ENCODE measurements around the gene PBXIP1. TPM values are rescaled to one million over a fixed set of nuclear protein-coding genes. Genes with fewer than 3 reads are reported as not detected.

PBXIP1 gene
- total RNA-seq, 1 donor, result 90.1 TPM

GRCh38 chr1:154971341-154971998, 15.6 kb upstream of the PBXIP1 start:
- peak overlapping the region; percentile 97 for H3K27ac ChIP-seq (ENCODE audit: low read depth, low read length)
- DNase-seq (ENCODE audit: insufficient read length, low spot score, missing footprints), result peak; percentile 81
- peak overlapping the region; percentile 99 for H3K4me2 ChIP-seq (ENCODE audit: insufficient read depth, low read length)
- H3K27me3 ChIP-seq (ENCODE audit: insufficient read depth, low read length), result no peaks in the 10 kb centered on the region
- no peak for TF ChIP-seq CTCF (IDR thresholded peaks at IDR 0.05; ENCODE audit: extremely low read depth, low read depth, low read length)
- peaks cover 54% of the 10 kb centered on the region for H3K79me2 ChIP-seq (ENCODE audit: insufficient read depth, low read length)
- peaks cover 20% of the 10 kb centered on the region for H3K36me3 ChIP-seq (ENCODE audit: insufficient read depth, low read length)
- peaks cover 64% of the 10 kb centered on the region for H3K4me1 ChIP-seq (ENCODE audit: insufficient read depth, low read length)
- no peak overlapping the region for H2AFZ ChIP-seq (ENCODE audit: low read length)
- no peaks in the 10 kb centered on the region for H3K9me3 ChIP-seq (ENCODE audit: low read depth, low read length)
- H4K20me1 ChIP-seq (ENCODE audit: insufficient read depth, low read length), result peaks cover 29% of the 10 kb centered on the region
- H3K4me3 ChIP-seq (ENCODE audit: insufficient read depth, low read length), result peak overlapping the region; percentile 83

- H4K20me1 ChIP-seq (ENCODE audit: insufficient read depth, low read length), result peaks cover 32% of the 10 kb centered on the region
- TF ChIP-seq CTCF (IDR thresholded peaks at IDR 0.05; ENCODE audit: extremely low read depth, low read depth, low read length), result no peak
- H3K4me3 ChIP-seq (ENCODE audit: insufficient read depth, low read length), result peak within 1 kb of the TSS; percentile 83
- peak; percentile 98 for DNase-seq (ENCODE audit: insufficient read length, low spot score, missing footprints)
- H3K36me3 ChIP-seq (ENCODE audit: insufficient read depth, low read length), result peaks cover 27% of the 10 kb centered on the region
- no peaks in the 10 kb centered on the region for H3K9me3 ChIP-seq (ENCODE audit: low read depth, low read length)
- peaks cover 54% of the 10 kb centered on the region for H3K79me2 ChIP-seq (ENCODE audit: insufficient read depth, low read length)
- peak within 1 kb of the TSS; percentile 99 for H3K4me2 ChIP-seq (ENCODE audit: insufficient read depth, low read length)
- no peak within 1 kb of the TSS for H2AFZ ChIP-seq (ENCODE audit: low read length)
- H3K27me3 ChIP-seq (ENCODE audit: insufficient read depth, low read length), result no peaks in the 10 kb centered on the region
- peak within 1 kb of the TSS; percentile 97 for H3K27ac ChIP-seq (ENCODE audit: low read depth, low read length)
- peaks cover 59% of the 10 kb centered on the region for H3K4me1 ChIP-seq (ENCODE audit: insufficient read depth, low read length)
These were observed 14.9 kb upstream of the PBXIP1 start, which contains the start of gene SHC1 for GRCh38 chr1:154970631-154971340. TSS of gene SHC1 (minus strand) at chr1:154970747. CDS start at chr1:154970526, 221 bp downstream.

GRCh38 chr1:154969860-154970452, 14.1 kb upstream of the PBXIP1 start:
- Histone ChIP-seq H3K79me2 (ENCODE audit: insufficient read depth, low read length) (peaks cover 55% of the 10 kb centered on the region), H3K4me3 (ENCODE audit: insufficient read depth, low read length) (peak overlapping the region; percentile 83), H3K9me3 (ENCODE audit: low read depth, low read length) (no peaks in the 10 kb centered on the region), H3K4me2 (ENCODE audit: insufficient read depth, low read length) (peak overlapping the region; percentile 99), H3K36me3 (ENCODE audit: insufficient read depth, low read length) (peaks cover 34% of the 10 kb centered on the region), H3K27me3 (ENCODE audit: insufficient read depth, low read length) (no peaks in the 10 kb centered on the region), H4K20me1 (ENCODE audit: insufficient read depth, low read length) (peaks cover 39% of the 10 kb centered on the region), H2AFZ (ENCODE audit: low read length) (no peak overlapping the region), H3K27ac (ENCODE audit: low read depth, low read length) (peak overlapping the region; percentile 97), H3K4me1 (ENCODE audit: insufficient read depth, low read length) (peaks cover 59% of the 10 kb centered on the region)
- DNase-seq (ENCODE audit: insufficient read length, low spot score, missing footprints), result peak; percentile 80
- TF ChIP-seq CTCF (IDR thresholded peaks at IDR 0.05; ENCODE audit: extremely low read depth, low read depth, low read length), result no peak

- TF ChIP-seq CTCF (IDR thresholded peaks at IDR 0.05; ENCODE audit: extremely low read depth, low read depth, low read length), result no peak
- Histone ChIP-seq H3K27ac (ENCODE audit: low read depth, low read length) (peak overlapping the region; percentile 97), H3K79me2 (ENCODE audit: insufficient read depth, low read length) (peaks cover 55% of the 10 kb centered on the region), H3K9me3 (ENCODE audit: low read depth, low read length) (no peaks in the 10 kb centered on the region), H3K4me3 (ENCODE audit: insufficient read depth, low read length) (peak overlapping the region; percentile 83), H3K36me3 (ENCODE audit: insufficient read depth, low read length) (peaks cover 40% of the 10 kb centered on the region), H2AFZ (ENCODE audit: low read length) (no peak overlapping the region), H3K27me3 (ENCODE audit: insufficient read depth, low read length) (no peaks in the 10 kb centered on the region), H4K20me1 (ENCODE audit: insufficient read depth, low read length) (peaks cover 39% of the 10 kb centered on the region), H3K4me1 (ENCODE audit: insufficient read depth, low read length) (peaks cover 59% of the 10 kb centered on the region), H3K4me2 (ENCODE audit: insufficient read depth, low read length) (peak overlapping the region; percentile 99)
- DNase-seq (ENCODE audit: insufficient read length, low spot score, missing footprints), result peak; percentile 46
These were observed 13.3 kb upstream of the PBXIP1 start for GRCh38 chr1:154969246-154969645.

Data from osteoblast (primary cell).